Non-pigmented ciliary epithelial cell (primary cell): ENCODE results near the gene SLC6A6.

Source experiments
- DNase-seq: peaks from one replicate; pipeline ENCODE4 v3.0.0-alpha.2; 2010; ENCODE audit warnings: low read depth

The SLC6A6 gene

GRCh38 chr3:14488286-14489041 lies 86.1 kb downstream of the SLC6A6 start:
- DNase-seq: no peak

GRCh38 chr3:14489641-14490040 lies 87.2 kb downstream of the SLC6A6 start:
- no peak for DNase-seq

GRCh38 chr3:14490255-14490654 lies 87.8 kb downstream of the SLC6A6 start:
- no peak for DNase-seq

GRCh38 chr3:14490831-14491230 lies 88.4 kb downstream of the SLC6A6 start:
- DNase-seq: no peak

GRCh38 chr3:14491396-14492190 lies 89.2 kb downstream of the SLC6A6 start:
- no peak for DNase-seq

GRCh38 chr3:14492948-14493881 lies 90.8 kb downstream of the SLC6A6 start:
- DNase-seq: no peak

- no peak for DNase-seq
Observed at GRCh38 chr3:14494279-14494972, 92.0 kb downstream of the SLC6A6 start.

GRCh38 chr3:14494973-14495300 lies 92.5 kb downstream of the SLC6A6 start:
- DNase-seq: no peak

- DNase-seq: no peak
Observed at GRCh38 chr3:14496351-14496750, 93.9 kb downstream of the SLC6A6 start.

GRCh38 chr3:14497321-14497720 lies 94.9 kb downstream of the SLC6A6 start:
- DNase-seq: no peak

GRCh38 chr3:14502472-14502871 lies 100.1 kb downstream of the SLC6A6 start:
- DNase-seq: no peak

- no peak for DNase-seq
Observed at GRCh38 chr3:14503033-14503705, 100.8 kb downstream of the SLC6A6 start.

- no peak for DNase-seq
Observed at GRCh38 chr3:14503706-14504065, 101.3 kb downstream of the SLC6A6 start.

- no peak for DNase-seq
Observed at GRCh38 chr3:14505001-14505802, 102.8 kb downstream of the SLC6A6 start.

- no peak for DNase-seq
Observed at GRCh38 chr3:14505803-14506500, 103.5 kb downstream of the SLC6A6 start.

- DNase-seq: no peak
Observed at GRCh38 chr3:14506626-14507304, 104.4 kb downstream of the SLC6A6 start.

GRCh38 chr3:14507305-14507741 lies 104.9 kb downstream of the SLC6A6 start:
- no peak for DNase-seq

- no peak for DNase-seq
Observed at GRCh38 chr3:14507757-14508504, 105.5 kb downstream of the SLC6A6 start.

- DNase-seq: no peak
Observed at GRCh38 chr3:14508505-14508819, 106.1 kb downstream of the SLC6A6 start.
